DOHH2 (cell line): Measurements from ENCODE around the gene NAGPA.

Experiments
- EZH2phosphoT487 ChIP-seq: fragments of 200-600 bp; sonication (generic); IDR thresholded peaks from 2 replicates; pipeline ENCODE4 v1.6.1; 2017; ENCODE audit warnings: borderline replicate concordance, mild to moderate bottlenecking, antibody characterized with exemption, low read length, moderate library complexity, mixed read lengths
- TF ChIP-seq, protein P1 (sequence below): fragments of 200-600 bp; sonication (generic); IDR thresholded peaks from one replicate; pipeline ENCODE4 v1.5.1; 2014; ENCODE audit warnings: antibody characterized with exemption, mild to moderate bottlenecking, low read depth, low read length; ENCODE audit not compliant: poor library complexity, severe bottlenecking

DNA sequence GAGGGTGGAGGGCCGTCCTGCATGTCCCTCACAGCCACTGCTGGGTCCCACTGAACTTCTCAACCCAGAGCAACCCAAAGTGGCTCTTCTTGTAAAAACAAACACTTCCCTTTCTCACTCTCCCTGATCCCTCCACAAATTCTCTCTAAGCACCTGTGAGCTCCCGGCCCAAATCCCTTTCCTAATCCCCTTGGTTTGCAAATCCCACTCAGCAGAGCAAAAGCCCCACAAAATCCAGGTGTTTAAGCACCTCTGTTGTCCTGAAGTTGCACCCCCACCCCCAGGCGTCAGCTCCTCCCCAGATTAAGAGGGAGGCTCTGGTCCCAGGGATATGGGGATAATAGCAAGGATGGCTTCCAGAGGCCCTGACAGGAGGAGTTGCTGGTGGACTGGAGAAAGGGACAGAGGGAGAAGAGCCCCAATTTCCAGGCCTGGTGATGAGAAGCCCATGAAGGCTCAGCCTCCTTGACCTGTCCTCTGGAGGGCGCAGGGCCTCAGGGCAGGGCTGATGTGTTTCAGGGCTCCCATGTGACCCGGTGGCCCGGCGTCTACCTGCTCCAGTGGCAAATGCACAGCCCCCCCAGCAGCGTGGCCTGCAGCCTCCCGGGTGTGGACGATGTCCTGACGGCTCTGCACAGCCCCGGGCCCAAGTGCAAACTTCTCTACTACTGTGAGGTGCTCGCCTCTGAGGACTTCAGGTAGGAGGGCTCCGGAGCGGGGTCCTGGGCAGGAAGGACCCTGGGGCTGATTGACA, 23.0 kb downstream of the NAGPA start:
- TF ChIP-seq, protein P1, sequence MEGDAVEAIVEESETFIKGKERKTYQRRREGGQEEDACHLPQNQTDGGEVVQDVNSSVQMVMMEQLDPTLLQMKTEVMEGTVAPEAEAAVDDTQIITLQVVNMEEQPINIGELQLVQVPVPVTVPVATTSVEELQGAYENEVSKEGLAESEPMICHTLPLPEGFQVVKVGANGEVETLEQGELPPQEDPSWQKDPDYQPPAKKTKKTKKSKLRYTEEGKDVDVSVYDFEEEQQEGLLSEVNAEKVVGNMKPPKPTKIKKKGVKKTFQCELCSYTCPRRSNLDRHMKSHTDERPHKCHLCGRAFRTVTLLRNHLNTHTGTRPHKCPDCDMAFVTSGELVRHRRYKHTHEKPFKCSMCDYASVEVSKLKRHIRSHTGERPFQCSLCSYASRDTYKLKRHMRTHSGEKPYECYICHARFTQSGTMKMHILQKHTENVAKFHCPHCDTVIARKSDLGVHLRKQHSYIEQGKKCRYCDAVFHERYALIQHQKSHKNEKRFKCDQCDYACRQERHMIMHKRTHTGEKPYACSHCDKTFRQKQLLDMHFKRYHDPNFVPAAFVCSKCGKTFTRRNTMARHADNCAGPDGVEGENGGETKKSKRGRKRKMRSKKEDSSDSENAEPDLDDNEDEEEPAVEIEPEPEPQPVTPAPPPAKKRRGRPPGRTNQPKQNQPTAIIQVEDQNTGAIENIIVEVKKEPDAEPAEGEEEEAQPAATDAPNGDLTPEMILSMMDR = no peak
- no peak for TF ChIP-seq EZH2phosphoT487
